Dendritic cell treated with granulocyte-macrophage colony-stimulating factor and Interleukin-4, amounts not matched to agents 40 ng/mL and 50 ng/mL, for 4 days (primary cell): ENCODE measurements around the gene TRMT1.

Experiments
- H3K27ac Mint-ChIP-seq: one replicate; pipeline ENCODE4 v1.8.0; 2022; ENCODE audit warnings: mild to moderate bottlenecking, mixed read lengths
- H3K27me3 Mint-ChIP-seq: one replicate; pipeline ENCODE4 v1.8.0; 2022; ENCODE audit warnings: mild to moderate bottlenecking, mixed read lengths
- H3K36me3 Mint-ChIP-seq: one replicate; pipeline ENCODE4 v1.8.0; 2022; ENCODE audit warnings: low read depth, mixed read lengths
- H3K4me1 Mint-ChIP-seq: one replicate; pipeline ENCODE4 v1.8.0; 2022; ENCODE audit warnings: low read depth, mixed read lengths
- H3K4me3 Mint-ChIP-seq: one replicate; pipeline ENCODE4 v1.8.0; 2022; ENCODE audit warnings: mild to moderate bottlenecking, moderate library complexity, mixed read lengths
- H3K9me3 Mint-ChIP-seq: one replicate; pipeline ENCODE4 v1.8.0; 2022; ENCODE audit warnings: mixed read lengths
- intact Hi-C: fragments of 100-400 bp; cut with micrococcal nuclease; formaldehyde crosslinking; loops from one replicate; pipeline ENCODE4 v1.15.0; 2022

Gene TRMT1

DNA sequence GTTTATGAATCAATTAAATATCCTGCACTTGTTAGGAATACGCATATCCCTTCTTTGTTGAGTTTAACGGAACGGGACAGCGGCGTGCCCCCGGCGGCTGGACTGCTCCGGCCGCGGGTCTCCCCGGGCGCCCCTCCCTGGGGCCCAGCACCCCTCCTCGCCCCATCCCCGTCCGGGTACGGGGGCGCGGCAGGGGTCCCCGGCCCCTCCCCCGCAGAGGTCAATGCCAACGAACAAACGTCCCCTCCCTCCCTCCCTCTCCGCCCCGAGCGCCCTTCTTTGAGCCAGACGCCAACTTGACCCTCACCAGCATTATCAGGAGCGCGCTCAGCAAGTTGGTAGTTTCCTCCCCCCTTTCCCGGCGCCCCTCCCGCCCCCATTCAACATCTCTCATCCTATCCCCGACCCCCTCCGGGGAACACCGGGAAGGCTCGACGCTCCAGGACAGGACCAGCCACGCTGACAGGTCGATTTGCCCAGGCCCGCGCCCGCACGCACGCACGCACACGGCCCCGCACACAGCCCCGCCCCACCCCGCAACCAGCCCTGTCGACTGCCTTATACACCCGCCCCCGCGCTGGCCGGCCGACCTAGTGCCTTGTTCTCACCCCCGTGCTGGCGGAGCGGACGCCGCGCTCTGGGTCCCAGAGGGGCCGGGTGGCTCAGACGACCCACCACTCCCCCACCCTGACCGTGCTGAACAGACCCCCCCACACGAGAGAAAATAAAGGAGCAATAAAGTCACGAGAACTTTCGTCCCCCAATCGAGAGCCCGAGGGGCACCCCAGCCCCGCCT lies 18.9 kb downstream of the TRMT1 start:
- H3K4me3 Mint-ChIP-seq = peak overlapping the region; percentile 92
- no peaks in the 10 kb centered on the region for H3K27me3 Mint-ChIP-seq
- H3K36me3 Mint-ChIP-seq = peaks cover 56% of the 10 kb centered on the region
- intact Hi-C loops = no loop called here
- peaks cover 65% of the 10 kb centered on the region for H3K4me1 Mint-ChIP-seq
- H3K27ac Mint-ChIP-seq = peak overlapping the region; percentile 98
- H3K9me3 Mint-ChIP-seq = no peaks in the 10 kb centered on the region

DNA sequence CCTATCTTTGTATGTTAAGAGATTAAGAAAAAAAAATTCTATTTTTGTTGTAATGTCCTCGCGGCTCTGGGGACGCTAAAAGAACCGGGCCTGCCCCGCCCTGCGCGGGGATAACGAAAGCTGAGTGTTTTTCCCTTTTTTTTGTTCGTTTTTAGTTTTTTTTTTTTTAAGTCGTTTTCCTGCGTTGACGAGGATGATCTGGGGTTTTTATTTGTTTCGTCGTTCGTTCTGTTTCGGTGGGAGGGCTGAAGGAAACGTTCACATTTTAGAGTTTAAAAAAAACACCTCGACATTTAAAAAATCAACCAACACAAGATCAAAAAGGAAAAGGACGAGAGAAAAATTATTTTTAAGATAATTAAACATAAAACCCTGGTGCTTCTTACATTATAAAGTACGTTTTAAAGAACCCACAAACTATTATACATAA lies 19.5 kb downstream of the TRMT1 start:
- peaks cover 50% of the 10 kb centered on the region for H3K36me3 Mint-ChIP-seq
- no peaks in the 10 kb centered on the region for H3K27me3 Mint-ChIP-seq
- intact Hi-C loops = no loop called here
- peaks cover 65% of the 10 kb centered on the region for H3K4me1 Mint-ChIP-seq
- peak overlapping the region; percentile 92 for H3K4me3 Mint-ChIP-seq
- peak overlapping the region; percentile 98 for H3K27ac Mint-ChIP-seq
- no peaks in the 10 kb centered on the region for H3K9me3 Mint-ChIP-seq

DNA sequence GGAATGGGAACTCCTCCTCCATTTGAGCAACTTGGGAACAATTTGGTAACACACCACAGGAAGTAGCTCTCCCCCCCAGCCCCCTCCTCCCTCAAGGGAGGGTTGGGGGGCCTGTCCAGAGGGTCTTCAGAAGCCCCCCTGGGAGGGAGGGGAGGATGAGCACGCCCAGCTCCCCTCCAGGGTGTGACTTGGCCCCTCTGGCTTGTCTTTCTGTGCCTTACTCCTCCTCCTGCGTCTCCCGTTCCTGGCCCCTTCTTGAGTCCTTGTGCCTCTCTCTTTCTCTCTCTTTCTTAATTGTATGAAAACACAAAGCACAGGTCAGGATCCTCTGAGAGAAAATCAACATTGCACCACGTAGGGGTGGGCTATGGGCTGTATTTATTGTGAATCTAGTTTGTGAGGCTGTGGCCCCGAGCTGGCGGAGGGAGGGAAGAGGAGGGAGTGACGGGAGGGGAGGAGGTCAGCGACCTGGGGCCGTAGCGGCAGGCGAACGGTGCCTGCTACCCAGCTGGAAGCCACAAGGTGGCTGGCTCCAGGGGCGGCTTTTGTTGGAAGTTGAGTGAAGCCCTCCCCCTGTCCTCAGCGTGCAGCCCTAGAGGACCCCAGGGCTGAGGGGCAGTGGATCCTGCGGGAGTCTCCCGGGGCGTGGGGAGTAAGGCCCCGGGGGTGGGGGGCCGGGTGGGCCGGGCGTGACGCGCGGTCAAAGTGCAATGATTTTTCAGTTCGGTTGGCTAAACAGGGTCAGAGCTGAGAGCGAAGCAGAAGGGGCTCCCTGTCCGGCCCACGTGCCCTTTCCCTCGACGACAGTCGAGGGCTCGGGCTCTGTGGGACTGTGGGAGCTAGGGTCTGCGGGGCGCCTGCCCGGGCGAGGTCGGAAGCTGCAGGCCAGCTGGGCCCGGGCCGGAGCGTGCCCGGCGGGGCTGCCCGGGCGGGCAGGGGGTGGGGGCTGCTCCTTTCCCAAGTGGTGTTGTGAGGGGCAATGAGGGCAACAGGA lies 20.3 kb downstream of the TRMT1 start:
- intact Hi-C loops = loop anchor here (2.0 kb wide), 1 partner anchor 117 kb away; no protein-coding TSS in a partner anchor
- peak overlapping the region; percentile 98 for H3K27ac Mint-ChIP-seq
- H3K27me3 Mint-ChIP-seq = peaks cover 5% of the 10 kb centered on the region
- no peaks in the 10 kb centered on the region for H3K9me3 Mint-ChIP-seq
- peaks cover 41% of the 10 kb centered on the region for H3K36me3 Mint-ChIP-seq
- H3K4me1 Mint-ChIP-seq = peaks cover 64% of the 10 kb centered on the region
- peak overlapping the region; percentile 92 for H3K4me3 Mint-ChIP-seq

DNA sequence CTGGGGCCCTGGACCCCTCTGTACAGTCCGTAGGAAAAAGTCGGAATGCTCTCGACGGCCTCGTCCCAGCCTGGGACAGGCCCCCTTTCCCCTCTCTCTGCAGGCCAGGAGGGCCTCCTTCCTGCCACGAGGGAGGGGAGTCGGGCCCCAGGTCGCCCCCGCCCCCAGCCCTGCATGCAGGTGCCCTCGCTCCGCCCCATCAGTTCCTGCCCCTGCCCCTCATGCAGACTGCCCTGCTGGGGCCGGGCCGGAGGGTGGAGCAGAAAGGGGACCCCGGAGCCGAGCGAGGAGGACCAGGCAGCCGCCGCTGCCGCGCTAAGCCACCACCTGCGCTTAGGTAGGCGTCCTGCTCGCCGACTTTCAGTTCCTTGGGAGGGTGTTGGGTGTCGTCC lies 21.2 kb downstream of the TRMT1 start:
- Mint-ChIP-seq H3K4me3 (peak overlapping the region; percentile 92), H3K9me3 (no peaks in the 10 kb centered on the region), H3K27me3 (peaks cover 5% of the 10 kb centered on the region), H3K27ac (peak overlapping the region; percentile 98), H3K4me1 (peaks cover 59% of the 10 kb centered on the region), H3K36me3 (peaks cover 33% of the 10 kb centered on the region)
- intact Hi-C loops = loop anchor here (2.0 kb wide), 1 partner anchor 117 kb away; no protein-coding TSS in a partner anchor

DNA sequence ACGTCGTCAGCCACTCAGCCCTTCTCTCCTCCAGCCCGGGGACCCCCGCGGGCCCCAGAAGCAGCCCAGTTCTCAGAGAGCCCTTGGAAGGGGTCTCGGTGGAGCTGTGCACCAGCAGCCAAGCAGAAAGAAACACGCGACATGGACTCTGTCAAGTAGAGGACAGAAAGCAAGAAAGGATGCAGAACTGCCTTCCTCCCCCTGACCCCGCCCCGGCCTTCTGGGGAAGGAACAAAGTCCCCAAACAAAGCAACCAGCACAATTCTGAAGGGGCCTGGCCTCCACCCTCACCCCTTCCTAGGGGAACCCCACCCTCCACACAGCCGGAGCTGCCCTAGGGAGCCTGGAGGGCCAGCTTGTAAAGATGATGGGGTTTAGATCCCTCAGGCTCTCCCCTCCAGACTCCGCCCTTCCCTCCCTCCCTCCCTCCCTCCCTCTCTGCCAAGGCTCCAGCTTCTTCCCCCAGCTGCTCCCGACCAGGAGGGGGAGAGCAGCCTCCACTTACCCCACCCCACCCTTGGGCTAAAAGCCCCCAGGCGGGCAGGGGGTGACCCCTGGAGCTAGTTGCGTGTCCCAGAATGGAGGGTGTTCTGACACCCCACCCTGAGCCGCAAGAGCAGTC lies 21.7 kb downstream of the TRMT1 start:
- peaks cover 28% of the 10 kb centered on the region for H3K36me3 Mint-ChIP-seq
- H3K4me1 Mint-ChIP-seq = peaks cover 54% of the 10 kb centered on the region
- no peaks in the 10 kb centered on the region for H3K9me3 Mint-ChIP-seq
- H3K4me3 Mint-ChIP-seq = peak overlapping the region; percentile 92
- intact Hi-C loops = loop anchor here (1.0 to 2.0 kb wide), 2 partner anchors 8 to 116 kb away; no protein-coding TSS in a partner anchor
- H3K27me3 Mint-ChIP-seq = peaks cover 5% of the 10 kb centered on the region
- H3K27ac Mint-ChIP-seq = peak overlapping the region; percentile 98

DNA sequence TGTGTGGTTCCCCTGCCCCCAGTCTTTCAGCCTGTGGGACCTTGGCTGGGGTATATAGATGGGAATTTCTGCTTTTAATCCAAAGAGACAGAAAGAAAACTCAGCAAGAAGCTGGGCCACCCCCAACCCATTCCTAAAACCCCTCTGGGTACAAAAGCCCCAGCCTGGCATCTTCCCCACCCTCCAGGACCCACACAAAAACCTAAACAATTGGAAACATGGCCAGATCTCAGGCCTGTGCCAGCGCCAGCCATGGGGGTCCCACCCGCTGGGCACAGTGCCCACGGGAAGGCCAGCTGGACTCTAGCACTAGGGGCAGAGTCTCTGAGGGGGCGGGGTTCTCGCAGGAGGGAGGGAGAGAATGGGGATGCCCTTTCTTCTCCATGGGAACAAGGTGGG lies 22.4 kb downstream of the TRMT1 start:
- Mint-ChIP-seq H3K4me1 (peaks cover 48% of the 10 kb centered on the region), H3K27me3 (peaks cover 5% of the 10 kb centered on the region), H3K9me3 (no peaks in the 10 kb centered on the region), H3K27ac (peak overlapping the region; percentile 98), H3K36me3 (peaks cover 20% of the 10 kb centered on the region), H3K4me3 (peak overlapping the region; percentile 92)
- intact Hi-C loops = loop anchor here (1.0 to 2.0 kb wide), 2 partner anchors 9 to 115 kb away; no protein-coding TSS in a partner anchor

DNA sequence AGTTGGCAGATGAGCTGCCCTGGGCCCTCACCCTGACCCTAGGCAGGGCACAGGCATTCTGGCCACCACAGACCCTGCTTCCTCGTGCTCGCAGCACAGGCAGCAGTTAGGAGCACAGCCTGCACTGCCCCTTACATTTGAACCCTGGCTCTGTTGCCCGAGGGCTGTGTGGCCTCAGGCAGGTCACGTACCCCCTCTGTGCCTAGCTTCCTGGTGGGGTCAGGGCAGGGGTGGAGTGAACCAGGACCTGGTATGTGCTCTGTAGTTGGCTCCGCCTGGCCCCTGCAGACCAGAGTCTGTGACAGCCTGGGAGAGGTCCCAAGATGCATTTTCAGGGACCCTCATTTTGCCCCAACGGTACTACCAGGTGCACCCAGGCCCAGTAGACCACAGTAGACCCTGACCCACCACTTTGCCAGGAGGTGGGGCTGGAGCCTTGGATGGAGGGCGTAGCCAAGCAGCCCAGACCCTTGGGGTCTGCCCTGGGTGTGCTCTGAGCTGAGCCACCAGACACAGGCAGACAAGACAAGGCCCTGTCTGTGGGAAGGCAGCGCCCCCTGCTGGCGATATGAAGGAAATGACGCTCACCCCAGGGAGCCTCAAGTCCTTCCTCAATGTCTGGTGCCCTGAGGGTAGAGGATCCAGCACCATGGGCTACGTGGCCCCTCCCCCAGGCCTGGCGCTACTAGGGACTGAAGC lies 23.0 kb downstream of the TRMT1 start:
- no peaks in the 10 kb centered on the region for H3K9me3 Mint-ChIP-seq
- peaks cover 43% of the 10 kb centered on the region for H3K4me1 Mint-ChIP-seq
- H3K4me3 Mint-ChIP-seq = peak overlapping the region; percentile 92
- H3K27ac Mint-ChIP-seq = peak overlapping the region; percentile 98
- peaks cover 15% of the 10 kb centered on the region for H3K36me3 Mint-ChIP-seq
- intact Hi-C loops = loop anchor here (1.0 to 2.0 kb wide), 2 partner anchors 10 to 115 kb away; no protein-coding TSS in a partner anchor
- H3K27me3 Mint-ChIP-seq = peaks cover 5% of the 10 kb centered on the region

DNA sequence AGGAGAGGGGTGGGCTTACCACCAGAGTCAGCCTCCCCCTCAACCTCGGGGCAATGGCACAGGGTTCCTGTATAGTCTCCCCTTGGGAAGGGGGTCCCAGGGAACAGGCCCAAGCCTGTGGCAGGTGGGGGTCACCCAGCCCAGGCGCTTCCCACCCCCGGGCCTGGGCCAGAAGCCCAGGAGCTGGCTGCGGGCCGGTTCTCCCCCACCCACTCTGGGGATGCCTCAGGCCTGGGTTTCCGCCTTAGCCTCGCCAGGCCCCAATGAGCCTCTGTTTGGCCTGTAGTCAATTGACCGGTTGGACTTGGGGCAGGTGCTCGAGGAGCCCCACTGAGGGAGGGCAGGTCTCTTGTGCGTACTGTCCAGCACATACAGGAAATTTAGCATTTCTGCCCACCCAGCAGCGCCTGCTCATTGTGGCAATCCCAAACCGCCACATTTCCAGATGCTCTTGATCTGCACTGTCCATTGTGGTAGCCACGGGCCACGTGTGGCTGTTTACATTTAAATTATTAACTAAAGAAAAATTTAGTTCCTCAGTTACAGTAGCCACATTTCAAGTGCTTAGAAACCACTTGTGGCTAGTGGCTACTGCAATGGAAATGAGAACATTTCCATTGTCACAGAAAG lies 23.8 kb downstream of the TRMT1 start:
- Mint-ChIP-seq H3K4me3 (no peak overlapping the region), H3K27ac (no peak overlapping the region), H3K4me1 (peaks cover 34% of the 10 kb centered on the region), H3K9me3 (no peaks in the 10 kb centered on the region), H3K27me3 (peaks cover 5% of the 10 kb centered on the region), H3K36me3 (peaks cover 6% of the 10 kb centered on the region)
- intact Hi-C loops = no loop called here

DNA sequence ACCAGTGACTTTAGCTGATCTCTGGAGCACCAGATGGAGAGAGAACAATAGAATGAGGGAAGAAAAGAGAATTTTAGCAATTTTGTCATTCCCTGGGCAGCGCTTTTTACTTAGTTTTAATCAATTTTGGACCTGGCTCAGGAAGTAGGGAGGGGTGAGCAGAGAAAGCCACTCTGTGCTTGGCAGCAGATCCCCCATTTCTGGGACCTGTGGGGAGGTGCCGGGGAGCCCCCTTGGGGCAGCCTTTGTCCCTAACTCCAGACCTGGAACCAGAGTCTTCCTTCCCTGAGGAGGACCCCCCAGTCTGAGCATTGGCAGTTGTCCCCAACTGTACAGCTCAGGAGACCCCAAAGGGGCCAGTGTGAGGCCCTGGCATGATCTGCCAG lies 24.4 kb downstream of the TRMT1 start:
- Mint-ChIP-seq H3K4me1 (peaks cover 34% of the 10 kb centered on the region), H3K4me3 (no peak overlapping the region), H3K27ac (no peak overlapping the region), H3K36me3 (peaks cover 5% of the 10 kb centered on the region), H3K27me3 (peaks cover 5% of the 10 kb centered on the region), H3K9me3 (no peaks in the 10 kb centered on the region)
- intact Hi-C loops = no loop called here

DNA sequence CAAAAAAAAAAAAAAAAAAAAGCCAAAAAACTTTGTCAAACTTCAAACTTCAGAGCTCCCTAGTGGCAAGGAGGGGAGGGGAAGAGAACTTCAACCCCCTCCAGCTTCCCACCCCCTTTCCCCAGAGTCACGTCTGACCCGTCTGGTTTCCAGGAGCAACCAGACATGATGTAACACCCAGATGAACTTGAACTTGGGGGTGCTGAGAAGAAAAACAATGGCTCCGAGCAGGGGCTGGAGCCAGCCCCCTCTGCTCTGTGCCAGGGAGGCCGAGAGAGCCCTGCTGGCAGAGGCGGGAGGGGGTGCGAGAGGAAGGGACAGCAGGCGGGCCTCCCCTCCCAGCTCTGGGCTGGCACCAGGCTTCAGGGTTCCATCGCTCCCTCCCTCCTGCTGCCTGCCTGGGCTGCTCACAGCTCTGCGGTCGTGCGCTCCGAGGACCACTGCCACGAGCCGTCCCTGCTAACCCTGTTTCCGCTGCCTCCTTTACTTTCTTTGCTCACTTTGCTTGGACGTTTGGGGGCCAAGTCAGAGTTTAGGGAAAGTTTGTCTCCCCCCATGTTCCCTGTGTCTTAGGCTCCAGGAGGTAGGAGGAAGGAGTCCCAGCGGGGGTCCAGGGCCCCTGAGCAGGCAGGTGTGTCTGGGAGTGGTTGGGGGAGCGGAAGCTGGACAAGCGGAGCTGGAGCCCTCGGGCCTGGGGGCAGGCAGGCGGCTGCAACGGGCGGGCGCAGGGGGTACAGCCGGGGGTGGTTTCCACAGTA lies 25.0 kb downstream of the TRMT1 start:
- Mint-ChIP-seq H3K27ac (peak overlapping the region; percentile 32), H3K27me3 (peaks cover 5% of the 10 kb centered on the region), H3K36me3 (peaks cover 5% of the 10 kb centered on the region), H3K4me1 (peaks cover 34% of the 10 kb centered on the region), H3K4me3 (no peak overlapping the region), H3K9me3 (no peaks in the 10 kb centered on the region)
- intact Hi-C loops = no loop called here

DNA sequence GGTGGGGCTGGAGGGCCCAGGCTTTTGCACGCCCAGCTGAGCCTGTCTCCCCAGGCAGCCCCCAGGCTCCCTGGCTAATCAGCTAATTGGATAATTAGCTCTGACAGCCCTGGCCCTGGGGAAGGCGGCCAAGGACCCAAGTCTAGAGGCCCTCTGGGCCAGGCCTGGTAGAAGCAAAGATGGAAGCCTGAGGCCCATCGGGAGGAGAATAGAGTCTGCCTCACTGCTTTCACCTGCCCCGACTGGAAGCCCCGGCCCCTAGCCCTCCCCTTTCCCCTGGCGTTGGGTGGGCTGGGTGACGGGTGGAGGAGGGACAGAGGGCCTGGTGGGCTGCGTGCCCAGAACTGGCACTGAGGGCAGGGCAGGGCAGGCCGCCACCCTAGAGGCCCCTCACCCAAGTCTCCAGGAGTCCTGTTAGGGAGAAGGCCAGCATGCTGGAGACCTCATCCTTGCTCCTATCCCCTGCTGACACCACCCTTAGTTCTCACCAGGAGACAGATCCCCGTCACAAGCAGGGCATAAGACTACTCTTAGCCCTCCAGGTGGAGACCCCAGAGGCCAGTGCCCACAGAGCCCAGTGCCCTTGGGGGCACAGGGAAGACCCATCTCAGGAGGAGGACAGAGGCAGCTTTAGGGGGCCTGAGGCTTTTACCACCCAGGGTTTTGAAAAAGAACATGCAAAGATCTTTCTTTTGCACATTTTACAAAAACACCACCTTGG lies 25.9 kb downstream of the TRMT1 start:
- intact Hi-C loops = no loop called here
- Mint-ChIP-seq H3K36me3 (no peaks in the 10 kb centered on the region), H3K4me1 (peaks cover 31% of the 10 kb centered on the region), H3K27me3 (peaks cover 5% of the 10 kb centered on the region), H3K27ac (peak overlapping the region; percentile 32), H3K9me3 (no peaks in the 10 kb centered on the region), H3K4me3 (no peak overlapping the region)
